GF-D8 (cell line): ENCODE data around the gene BMP8B.
"Not testable (repeated sequence)": the region's sequence is repeated elsewhere in the genome, so short reads cannot be mapped to it uniquely, and the experiment has no call there.

Source experiments
- DNase-seq: peaks from one replicate; lab custom pipeline; 2025; lab: John Stamatoyannopoulos, UW

Gene BMP8B, protein sequence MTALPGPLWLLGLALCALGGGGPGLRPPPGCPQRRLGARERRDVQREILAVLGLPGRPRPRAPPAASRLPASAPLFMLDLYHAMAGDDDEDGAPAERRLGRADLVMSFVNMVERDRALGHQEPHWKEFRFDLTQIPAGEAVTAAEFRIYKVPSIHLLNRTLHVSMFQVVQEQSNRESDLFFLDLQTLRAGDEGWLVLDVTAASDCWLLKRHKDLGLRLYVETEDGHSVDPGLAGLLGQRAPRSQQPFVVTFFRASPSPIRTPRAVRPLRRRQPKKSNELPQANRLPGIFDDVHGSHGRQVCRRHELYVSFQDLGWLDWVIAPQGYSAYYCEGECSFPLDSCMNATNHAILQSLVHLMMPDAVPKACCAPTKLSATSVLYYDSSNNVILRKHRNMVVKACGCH

DNA sequence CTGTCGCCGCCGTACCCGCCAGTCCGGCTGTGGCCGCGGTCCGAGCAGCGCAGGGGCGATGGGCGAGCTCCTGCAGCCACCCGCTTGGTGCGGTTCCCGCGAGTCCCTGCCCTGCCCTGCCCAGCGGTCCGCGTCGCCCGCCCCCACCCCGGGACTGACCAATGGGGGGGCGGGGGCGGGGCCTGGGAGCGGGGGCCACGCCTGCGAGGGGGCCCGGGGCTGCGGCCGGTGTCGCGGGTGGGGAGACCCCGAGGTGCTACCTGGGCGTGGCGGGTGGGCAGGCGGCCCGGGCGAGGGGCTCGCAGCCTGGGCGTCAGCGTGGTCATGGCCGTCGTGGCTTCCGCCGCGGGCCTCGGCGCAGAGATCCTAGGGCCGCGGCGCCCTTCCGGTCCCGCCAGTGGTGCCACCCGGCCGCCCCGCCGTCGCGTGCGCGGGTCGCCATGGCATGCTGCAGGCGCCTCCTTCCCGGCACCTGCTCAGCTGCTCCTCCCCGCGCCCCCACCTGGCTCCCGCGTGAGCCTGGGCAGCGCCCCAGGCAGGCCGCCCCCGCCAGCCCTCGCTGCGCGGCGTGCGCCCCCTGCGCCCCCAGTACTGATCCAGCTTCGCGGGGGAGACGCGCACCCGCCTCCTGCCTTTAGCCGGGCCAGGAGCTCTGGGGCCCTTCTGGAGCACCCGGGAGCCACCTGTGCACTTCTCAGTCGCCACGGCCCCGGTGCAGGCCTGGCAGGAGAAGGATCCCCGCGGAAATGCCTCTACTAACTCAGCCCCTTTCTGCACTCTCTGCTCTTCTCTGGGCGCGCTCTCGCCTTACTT lies at the start of gene BMP8B:
Gene BMP8B, minus strand, starts transcription at position 108 of the 813 bp plus-strand sequence. CDS start 380 bp downstream, outside the sequence.
- DNase-seq = no peak

DNA sequence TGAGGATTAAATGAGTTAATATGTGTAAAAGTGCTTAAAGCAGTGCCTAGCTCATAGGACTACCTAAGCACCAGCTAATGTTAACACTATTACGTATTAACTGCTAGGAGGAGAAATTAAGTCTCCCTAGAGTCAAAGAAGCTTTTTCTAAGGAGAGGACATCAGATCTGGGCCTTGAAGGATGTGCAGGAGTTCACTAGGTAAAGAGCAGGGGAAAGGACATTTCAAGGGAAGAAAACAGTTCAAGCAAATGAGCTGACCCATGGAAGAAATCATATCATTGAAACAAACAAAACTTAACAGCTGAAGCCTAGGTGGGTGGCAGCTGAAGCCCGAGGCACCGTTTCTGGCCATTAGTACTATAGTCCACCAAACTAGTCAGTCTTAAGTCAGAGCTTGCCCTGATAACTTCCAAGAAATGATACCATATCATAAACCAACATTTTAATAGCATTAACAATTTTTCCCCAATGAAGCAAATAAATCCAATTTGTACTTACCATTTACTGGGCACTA lies 48.0 kb upstream of the BMP8B start:
- no peak for DNase-seq

DNA sequence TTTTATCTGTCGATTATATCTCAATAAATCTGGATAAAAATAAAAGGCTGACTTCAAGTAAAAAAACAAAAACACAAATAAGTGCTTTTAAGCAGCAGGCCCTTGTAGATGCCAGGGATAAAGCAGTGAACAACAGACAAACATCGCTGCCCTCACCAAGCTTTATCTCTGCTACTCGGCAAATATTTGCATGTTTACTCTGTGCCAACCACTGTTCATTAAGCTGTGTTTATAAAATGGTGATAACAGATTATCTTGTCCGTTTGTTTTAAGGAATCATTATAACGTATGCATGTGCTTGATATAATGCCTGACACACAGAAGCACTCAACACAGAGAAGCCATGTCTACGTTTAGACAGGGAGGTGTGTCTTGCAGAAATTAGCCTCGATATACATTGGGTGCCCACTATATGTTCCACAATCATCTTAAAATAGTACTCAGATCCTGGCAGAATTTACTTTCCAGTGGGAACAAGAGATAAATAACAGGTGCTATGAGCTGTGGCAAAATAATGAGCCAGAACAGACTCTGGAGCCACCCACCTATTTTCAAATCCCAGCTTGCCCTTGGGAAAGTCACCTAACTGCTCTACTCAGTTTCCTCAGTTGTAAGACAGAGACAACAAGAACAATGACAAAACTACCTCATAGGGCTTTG lies 47.4 kb upstream of the BMP8B start:
- DNase-seq = no peak

DNA sequence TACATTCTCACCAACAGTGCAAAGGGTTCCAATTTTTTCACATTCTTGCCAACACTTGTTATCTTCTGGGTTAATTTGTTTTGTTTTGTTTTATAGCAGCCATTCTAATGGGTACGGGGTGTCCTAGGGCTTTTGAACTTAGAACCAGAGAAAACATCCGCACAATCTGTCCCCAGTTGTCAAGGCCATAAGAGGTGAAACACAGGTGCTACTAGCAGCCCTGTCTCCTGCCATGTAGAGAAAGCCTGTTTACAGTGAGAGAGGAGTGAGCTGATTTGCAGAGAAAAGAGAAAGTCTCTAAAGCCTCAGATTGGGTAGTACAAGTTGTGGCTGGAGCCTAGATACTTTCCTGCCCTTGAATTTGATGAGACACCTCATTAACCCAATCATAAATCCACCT lies 46.4 kb upstream of the BMP8B start:
- no peak for DNase-seq

DNA sequence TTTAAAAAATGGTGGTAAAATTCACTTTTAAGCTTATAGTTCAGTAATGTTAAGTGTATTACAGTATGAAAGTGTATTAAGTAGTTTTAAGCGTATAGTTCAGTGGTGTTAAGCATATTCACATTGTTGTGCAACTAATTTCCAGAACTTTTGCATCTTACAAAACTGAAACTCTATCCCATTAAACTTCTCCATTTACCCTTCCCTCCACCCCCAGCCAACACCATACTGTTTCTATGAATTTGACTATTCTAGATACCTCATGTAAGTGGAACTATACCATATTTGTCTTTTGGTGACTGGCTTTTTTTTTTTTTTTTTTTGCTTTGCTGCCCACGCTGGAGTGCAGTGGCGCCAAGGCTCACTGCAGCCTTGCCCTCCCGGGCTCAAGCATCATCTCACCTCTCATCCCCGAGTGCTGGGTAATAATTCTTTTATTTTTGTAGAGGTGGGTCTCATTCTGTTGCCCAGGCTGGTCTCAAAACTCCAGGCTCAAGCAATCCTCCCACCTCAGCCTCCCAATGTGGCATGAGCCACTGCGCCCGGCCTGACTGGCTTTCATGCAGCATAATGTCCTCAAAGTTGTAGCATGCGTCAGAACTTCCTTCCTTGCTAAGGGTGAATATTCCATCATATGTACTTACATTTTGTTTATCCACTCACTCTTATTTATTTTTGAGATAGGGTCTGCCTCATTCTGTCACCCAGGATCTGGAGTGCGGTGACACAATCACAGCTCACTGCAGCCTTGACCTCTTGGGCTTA lies 45.1 kb upstream of the BMP8B start:
- DNase-seq = no peak

DNA sequence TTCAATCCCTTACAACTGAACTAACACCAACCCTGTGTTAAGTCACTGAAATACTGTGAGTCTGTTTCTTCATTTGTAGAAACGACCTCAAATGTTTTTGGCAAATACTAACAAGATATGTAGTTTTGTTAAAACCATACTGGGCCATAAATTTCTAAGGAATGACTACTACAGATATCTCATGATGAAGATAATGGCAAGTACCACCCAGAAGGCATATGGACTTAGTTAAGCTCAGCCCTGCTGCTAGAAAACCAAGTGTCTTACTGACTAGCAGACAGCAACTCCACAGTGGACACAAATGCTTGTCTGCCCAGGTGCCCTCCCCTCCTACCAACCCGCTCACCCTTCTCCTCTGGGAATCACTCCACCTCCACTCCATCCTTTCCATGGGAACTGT lies 44.5 kb upstream of the BMP8B start:
- no peak for DNase-seq

DNA sequence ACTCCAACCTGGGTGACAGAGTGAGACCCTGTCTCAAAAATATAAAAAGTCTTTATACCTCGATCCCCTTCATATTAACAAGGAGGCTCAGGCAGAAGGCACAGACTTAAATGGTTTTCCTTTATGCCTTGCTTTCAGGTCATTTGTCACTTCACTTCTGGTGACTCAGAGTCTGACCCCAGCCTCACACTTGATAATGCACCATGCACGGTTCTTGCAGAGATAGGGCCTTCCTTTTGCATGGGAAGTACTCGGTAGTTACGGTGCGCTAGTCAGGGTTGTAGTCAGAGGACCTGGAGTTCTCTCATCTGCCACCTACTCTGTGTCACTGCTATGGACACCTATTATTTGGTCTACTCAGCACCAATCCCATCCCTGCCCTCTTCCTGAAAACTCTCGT lies 43.6 kb upstream of the BMP8B start:
- no peak for DNase-seq

DNA sequence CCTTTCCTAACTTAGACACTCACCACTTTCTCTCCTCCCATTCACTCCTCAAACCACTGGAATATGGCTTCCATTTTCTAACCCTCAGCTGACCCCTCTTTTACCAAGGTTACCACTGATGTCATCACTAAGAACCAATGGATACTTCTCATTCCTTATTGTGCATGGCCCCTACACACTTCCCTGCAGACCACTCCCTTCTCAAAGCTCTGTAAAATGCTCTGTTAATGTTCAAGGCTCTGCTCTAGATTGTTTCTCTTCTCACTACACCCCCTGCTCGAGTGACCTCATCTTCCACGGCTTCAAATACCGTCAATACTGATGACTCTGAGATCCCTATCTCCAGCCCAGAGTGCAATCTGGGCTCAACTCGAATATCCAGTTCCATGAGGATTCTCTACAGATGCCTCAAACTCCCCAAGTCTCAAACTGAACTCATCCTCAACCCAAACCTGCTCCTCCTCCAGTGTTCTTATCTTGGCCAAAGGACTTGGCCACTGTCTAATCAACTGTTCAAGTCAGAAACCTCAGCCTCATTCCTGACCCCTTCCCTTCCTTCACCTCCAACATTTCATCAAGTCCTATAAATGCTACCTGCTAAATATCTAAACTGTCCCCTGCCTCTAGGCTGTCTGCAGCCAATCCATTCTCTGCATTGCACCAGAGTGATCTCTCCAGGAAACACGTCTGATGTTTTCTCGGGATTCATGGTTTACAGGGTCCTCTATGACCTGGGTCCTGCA lies 41.3 kb upstream of the BMP8B start:
- no peak for DNase-seq

DNA sequence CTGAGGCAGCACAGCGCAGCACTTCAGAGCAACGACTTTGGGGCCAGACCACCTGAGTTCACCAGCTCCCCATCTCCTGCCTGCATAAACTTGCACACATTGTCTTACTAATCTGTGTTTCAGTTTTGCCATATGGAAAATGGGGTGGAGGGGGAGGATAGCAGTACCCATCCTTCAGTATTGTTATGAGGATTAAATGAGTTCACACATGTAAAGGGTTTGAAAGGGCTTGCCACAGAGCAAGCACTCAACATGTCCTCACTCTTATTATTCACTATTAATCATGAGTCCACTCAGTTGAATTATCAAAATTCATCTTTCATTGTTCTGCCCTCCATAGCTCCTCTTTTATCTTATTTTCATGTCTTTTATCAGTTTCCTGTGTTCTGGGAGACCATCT lies 40.1 kb upstream of the BMP8B start:
- no peak for DNase-seq

DNA sequence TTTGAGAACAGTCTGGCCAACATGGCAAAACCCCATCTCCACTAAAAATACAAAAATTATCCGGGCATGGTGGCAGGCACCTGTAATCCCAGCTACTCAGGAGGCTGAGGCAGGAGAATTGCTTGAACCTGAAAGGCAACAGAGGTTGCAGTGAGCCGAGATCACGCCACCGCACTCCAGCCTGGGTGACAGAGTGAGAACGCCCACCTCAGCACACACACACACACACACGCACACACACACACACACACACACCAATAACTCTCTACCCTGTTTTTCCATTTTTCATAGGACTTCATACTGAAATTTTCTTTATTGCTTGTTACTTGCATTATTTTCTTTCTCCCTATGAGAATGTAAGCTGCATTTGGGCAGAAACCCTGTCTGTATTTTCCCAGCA lies 39.6 kb upstream of the BMP8B start:
- DNase-seq = not testable (repeated sequence)

DNA sequence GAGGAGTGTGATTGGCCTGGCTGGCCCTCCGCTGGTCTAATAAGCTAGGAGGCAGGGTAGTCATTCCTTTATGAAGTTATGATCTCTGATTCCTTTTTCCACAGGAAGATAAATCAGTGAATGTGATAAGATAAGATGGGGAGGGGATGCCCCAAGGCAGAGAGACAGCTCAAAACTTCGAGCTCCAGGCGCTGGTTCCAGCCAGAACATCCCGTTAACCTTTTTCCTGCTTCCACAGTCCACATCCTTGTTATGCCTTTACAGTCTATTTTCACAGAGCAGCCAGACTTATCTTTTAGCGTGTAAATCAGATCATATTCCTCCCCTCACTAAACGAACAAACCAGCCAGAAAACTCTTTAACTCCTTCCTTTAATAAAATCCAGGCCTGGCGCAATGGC lies 38.5 kb upstream of the BMP8B start:
- DNase-seq = no peak

DNA sequence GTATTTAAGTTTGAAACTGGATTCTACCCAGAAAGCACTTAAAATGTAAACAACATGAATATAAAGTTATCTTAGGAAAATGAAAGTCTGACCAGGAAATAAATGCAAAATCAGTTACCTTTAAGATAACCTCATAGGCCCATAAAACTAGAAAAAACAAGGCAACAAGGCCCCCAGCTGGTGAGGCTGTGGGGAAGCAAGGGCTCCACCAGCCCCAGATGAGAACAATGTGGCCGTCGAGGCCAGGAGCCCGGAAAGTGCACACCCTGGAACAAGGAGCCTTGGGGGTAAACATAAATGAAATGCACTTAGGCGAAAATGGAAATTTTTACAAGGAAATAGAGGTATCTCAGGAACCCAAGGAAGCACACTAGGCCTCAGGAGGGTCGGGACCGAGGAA lies 37.9 kb upstream of the BMP8B start:
- no peak for DNase-seq

DNA sequence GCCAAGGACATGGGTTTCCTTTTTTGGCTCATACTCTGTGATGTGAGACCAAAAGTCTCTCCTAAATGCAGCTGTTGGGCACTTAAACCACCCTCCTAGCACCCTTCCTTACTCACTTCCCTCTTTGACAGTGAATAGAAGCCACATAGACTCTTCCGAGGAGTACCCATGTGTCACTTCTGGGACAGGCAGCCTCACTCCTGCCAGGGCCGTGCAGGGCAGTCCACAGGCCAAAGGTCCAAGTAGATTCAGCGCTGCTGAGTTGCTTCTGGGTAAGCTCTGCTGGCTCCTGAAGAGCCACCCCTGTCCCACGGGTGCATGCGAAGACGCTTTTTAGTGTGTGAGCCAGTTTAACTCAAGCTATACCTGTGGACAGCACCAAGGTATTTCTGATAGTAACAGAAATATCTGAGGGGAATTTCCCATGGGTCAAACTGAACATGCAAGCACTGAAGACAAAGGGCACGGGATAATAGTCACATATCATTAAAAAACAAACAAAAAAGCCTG lies 36.8 kb upstream of the BMP8B start:
- DNase-seq = no peak

DNA sequence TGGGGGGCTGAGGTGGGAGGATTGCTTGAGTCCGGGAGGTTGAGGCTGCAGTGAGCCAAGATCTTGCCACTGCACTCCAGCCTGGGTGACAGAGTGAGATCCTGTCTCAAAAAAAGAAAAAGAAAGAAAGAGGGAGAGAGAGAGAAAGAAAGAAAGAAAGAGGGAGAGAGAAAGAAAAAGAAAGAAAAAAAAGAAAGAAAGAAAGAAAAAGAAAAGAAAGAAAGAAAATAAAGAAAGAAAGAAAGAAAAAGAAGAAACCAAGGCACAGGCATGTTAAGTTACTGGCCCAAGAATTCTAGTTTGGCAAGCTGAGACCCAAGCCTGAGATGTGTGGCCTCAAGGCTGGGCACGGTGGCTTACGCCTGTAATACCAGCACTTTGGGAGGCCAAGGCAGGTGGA lies 34.8 kb upstream of the BMP8B start:
- DNase-seq = not testable (repeated sequence)

DNA sequence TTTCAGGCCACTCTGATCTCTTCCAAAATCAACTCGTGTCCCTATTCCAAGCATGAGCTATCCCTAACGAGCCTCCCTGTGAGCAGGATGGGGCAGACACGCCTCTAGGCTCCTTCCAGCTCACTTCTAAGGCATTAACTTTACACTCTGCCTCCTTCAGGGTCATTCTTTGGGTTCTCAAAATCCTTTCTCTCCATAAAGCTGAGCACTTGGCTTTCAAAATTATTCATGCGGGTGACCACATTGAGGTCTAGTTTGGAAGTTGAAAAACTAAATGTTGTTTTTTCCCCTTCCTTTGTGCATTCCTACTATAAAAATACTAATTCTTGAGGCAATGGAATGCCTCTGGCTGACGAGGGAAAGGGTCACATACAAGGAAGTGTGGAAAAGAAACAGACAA lies 33.5 kb upstream of the BMP8B start:
- no peak for DNase-seq

DNA sequence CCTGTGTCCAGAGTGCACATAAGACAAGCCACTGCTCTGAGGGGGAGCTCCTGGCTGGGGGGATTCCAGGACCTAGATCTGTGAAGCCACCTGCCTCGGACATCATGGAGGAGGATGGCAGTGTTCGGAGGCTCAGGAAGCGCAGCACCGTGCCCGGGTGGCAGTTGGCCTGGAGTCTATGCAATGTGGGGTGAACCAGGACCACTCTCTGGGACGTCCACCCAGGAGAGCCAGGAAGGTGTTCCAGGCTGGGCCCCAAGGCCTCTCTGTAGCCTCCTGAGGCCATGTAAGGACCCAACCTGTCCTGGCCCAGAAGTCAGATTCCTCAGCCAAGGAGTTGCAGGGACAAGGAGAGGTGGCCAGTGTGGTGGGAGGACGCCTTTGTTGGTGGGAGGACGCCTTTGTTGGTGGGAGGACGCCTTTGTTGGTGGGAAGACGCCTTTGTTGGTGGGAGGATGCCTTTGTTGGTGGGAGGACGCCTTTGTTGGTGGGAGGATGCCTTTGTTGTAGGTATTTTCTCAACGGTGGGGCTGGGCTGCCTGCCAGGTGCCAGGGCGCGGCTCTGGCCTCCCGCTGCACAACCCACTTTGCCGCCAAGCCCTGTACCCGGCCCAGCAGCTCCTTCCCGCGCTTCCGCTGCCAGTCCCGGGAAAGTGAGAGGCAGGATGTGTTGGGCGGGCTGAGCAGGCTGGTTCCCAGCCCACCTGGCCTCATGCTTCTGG lies 30.6 kb upstream of the BMP8B start:
- no peak for DNase-seq

DNA sequence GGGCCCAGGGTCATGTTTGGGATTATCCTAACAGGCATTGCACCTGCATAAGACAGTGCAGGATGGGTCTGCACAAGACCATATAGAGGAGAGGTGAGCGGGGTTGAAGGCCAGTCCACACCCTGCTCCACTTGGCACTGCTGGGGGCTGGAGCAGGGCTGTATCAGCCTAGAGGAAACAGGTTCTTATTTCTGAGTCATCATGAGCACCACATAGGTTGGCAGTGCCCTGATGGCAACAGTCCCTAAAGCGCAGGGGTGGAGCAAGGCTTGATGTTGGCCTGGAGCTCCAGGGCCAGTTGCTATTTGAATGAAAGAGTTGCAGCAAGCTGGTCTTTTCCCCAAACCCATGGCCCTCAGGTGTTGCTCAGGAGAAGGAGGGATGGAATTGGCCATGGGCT lies 29.8 kb upstream of the BMP8B start:
- no peak for DNase-seq

DNA sequence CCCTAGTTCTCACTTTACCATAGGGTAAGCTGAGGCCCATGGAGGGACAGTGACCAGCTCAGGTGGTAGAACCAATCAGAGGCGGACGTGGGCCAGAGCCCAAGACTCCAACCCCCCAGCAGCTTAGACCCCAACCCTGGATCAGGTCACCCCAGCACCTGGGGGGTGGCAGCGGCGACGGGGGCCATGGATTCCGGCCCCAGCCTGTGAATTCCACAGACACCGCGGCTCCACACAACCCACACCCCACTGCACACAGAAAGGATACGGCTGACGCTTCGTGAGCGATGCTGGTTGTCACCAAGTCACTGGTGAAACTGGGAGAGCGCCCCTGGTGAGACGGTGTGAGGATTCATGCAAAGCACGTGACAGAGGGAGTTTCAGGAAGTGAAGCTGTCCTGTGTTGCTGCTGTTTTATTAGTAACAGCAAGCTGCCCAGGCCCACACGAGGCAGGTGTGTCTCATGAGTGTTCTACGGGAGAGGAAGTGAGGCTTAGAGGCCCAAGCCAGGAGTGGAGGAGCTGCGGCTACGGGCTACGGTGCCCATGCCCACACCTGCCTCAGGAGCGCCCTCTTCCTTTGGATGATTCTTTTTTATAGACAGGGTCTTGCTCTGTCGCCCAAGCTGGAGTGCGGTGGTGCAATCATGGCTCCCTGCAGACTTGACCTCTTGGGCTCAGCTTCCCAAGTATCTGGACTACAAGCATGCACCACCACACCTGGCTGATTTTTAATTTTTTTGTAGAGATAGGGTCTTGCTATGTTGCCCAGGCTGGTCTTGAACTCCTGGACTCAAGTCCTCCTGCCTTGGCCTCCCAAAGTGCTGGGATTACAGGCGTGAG lies 28.6 kb upstream of the BMP8B start:
- DNase-seq = peak; percentile 73

DNA sequence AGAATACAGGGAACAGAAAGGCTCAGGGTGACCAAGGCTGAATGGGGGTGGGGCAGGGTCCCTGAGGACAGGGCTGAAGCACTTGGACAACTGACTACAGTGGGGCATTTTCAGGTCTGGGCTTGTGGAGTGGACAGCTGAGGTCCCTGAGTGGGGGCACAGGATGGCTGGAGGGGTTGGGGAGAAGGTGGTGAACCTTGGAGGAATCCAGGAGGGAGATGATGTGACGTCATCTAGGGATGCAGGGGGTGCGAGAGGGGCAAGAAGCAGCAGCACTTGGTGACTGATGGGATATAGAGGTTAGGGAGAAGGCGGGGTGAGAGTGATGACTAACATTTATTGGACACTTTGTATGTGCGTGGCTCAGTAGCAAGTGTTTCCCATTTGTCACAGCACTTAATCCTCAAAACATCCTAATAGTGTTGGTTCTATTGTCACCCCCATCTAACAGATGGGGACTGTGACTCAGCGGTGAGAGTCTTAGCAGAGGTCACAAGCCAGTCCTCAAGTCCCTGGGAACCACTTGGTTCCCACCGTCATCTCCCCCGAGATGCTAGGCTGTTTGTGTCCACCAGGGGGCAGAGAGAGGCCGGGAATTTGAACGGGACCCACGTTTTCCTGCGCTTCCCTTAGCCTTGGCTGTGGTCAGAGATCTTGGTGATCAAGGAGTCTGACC lies 27.9 kb upstream of the BMP8B start:
- peak; percentile 16 for DNase-seq
